Upper lobe of right lung (tissue), 1 donor: ENCODE measurements around the gene CACNA2D2. TPM values are rescaled to one million over a fixed set of nuclear protein-coding genes. Genes with fewer than 3 reads are reported as not detected.
A peak's percentile ranks its signal among the peaks of the same experiment; 100 is the strongest.

ENCODE experiments used
- ATAC-seq: fragments of 200-7000 bp; cut with Tn5 transposase; one replicate; pipeline ENCODE4 v1.9.1; 2020; ENCODE audit warnings: mild to moderate bottlenecking, moderate library complexity
- DNase-seq: peaks from one replicate; pipeline ENCODE4 v3.0.0-alpha.2; 2020
- H3K27ac ChIP-seq: fragments of 200-600 bp; one replicate; pipeline ENCODE4 v1.8.0; 2022
- H3K27me3 ChIP-seq: fragments of 200-600 bp; one replicate; pipeline ENCODE4 v1.8.0; 2022; ENCODE audit warnings: mild to moderate bottlenecking
- H3K36me3 ChIP-seq: fragments of 200-600 bp; one replicate; pipeline ENCODE4 v1.8.0; 2022
- H3K4me1 ChIP-seq: fragments of 200-600 bp; one replicate; pipeline ENCODE4 v1.8.0; 2022
- H3K4me3 ChIP-seq: fragments of 200-600 bp; one replicate; pipeline ENCODE4 v1.8.0; 2022; ENCODE audit warnings: mild to moderate bottlenecking
- H3K9me3 ChIP-seq: fragments of 200-600 bp; one replicate; pipeline ENCODE4 v1.8.0; 2022
- intact Hi-C: fragments of 100-400 bp; cut with DNase I; formaldehyde crosslinking; loops from one replicate; pipeline ENCODE4 v1.11.0; 2022
- total RNA-seq: library from RNA; stranded (reverse); fragmentation: NEBNext Ultra II Directional; extraction: Animal tissue kit (Norgen Biotek cat#: 25700); gene quantifications from one replicate; pipeline ENCODE4 v1.2.1, GENCODE V29; 2021
- TF ChIP-seq, protein P1 (sequence below): fragments of 200-600 bp; IDR thresholded peaks from one replicate; pipeline ENCODE4 v1.8.0; 2022; ENCODE audit warnings: antibody characterized with exemption
- donor health status: DM: no; HTN: yes; CAD: no; lungs with severe emphysema.

The CACNA2D2 gene
- total RNA-seq, 1 donor from 2014 or later = 119 TPM

DNA sequence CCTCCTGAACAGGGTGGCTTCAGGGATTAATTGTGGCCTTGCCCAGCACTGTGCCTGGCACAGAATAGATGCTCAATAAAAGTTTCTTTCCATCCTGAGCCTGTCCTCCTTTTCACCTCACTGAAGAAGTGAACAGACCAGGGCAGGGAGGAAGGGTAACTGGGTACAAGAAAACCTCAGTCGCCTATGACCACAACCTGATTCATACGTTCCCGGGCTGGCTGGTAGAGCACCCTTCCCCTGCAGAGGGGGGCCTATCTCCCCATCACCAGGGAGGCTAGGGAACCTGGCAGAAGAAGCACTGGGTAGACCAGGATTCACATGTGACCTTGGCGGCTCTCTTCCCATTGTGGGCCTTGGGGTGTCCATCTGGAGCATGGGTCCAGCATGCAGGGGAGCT, 27.8 kb upstream of the CACNA2D2 start:
- no peak for DNase-seq
- no peak overlapping the region for H3K27ac ChIP-seq
- no peak for ATAC-seq
- no peaks in the 10 kb centered on the region for H3K36me3 ChIP-seq
- no peaks in the 10 kb centered on the region for H3K4me1 ChIP-seq
- intact Hi-C loops = no loop called here
- H3K27me3 ChIP-seq = peaks cover 4% of the 10 kb centered on the region
- no peak overlapping the region for H3K4me3 ChIP-seq
- H3K9me3 ChIP-seq = no peaks in the 10 kb centered on the region
- TF ChIP-seq, protein P1, sequence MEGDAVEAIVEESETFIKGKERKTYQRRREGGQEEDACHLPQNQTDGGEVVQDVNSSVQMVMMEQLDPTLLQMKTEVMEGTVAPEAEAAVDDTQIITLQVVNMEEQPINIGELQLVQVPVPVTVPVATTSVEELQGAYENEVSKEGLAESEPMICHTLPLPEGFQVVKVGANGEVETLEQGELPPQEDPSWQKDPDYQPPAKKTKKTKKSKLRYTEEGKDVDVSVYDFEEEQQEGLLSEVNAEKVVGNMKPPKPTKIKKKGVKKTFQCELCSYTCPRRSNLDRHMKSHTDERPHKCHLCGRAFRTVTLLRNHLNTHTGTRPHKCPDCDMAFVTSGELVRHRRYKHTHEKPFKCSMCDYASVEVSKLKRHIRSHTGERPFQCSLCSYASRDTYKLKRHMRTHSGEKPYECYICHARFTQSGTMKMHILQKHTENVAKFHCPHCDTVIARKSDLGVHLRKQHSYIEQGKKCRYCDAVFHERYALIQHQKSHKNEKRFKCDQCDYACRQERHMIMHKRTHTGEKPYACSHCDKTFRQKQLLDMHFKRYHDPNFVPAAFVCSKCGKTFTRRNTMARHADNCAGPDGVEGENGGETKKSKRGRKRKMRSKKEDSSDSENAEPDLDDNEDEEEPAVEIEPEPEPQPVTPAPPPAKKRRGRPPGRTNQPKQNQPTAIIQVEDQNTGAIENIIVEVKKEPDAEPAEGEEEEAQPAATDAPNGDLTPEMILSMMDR = no peak

DNA sequence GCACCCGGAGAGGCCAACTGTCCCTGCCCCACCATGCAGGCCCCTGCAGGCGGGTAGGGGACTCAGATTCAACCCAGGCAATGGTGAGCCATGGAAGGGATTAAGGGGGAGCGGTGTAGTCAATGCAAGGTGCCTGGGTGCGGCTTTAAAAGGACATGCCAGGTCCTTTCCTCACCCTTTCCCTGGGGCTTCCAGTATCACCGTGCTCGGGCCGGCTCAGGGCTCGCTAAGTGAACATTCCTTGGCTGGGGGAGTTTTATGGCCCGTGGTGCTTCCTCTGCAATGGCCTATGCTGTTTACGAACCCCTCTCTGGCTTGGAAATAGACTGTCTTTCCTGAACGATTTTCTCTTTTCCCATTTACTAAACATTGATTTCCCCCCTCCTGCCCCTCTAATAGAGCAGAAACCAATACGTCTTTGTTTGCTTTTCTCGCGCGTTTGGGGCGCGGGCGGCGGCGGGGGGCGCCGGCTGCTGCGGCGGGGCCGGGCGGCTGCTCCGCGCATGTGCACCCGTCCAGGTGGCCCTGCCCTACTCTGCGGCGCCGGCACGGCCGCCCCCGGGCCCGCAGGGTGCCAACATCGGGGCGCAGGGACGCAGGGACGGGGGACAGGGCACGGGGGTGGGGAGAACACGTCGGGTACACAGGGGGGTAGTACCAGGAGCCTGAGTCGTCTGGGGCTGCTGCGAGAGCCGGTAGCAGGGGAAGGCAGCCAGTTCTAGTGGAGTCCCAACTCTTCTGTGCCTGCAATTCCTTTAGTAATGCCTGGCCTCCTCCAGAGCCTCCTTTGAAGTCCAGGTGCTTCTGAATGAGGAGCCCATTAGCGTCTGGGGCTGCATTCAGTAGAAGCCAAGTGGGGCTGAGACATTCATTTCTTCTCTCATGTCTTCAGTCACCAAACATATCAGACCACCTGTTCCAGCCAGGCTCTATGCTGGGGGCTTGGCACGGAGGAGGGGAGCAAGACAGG, 26.9 kb upstream of the CACNA2D2 start:
- no peaks in the 10 kb centered on the region for H3K36me3 ChIP-seq
- H3K4me1 ChIP-seq = no peaks in the 10 kb centered on the region
- intact Hi-C loops = no loop called here
- H3K4me3 ChIP-seq = no peak overlapping the region
- DNase-seq (no peak), ATAC-seq (no peak)
- H3K9me3 ChIP-seq = no peaks in the 10 kb centered on the region
- TF ChIP-seq, protein P1 = no peak
- no peak overlapping the region for H3K27ac ChIP-seq
- H3K27me3 ChIP-seq = peaks cover 4% of the 10 kb centered on the region

DNA sequence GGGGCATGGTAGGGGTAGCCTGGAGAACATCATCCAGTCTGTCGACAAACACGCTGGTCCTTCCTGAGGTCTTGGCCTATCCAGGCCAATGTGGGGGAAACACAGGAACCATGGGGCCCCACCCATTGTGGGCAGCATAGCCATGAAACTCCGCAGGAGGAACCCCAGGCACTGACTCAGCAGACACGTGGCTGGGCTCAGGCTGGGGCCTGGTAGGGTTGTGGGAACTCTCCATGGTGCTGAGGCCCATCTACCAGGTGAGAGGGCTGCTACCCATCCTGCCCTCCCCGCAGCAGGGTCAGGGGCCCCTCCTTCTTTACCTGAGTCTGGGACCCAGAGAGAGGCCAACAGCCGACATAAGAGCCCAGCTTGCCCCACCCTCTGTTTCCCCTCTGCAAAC, 22.6 kb upstream of the CACNA2D2 start:
- no peak overlapping the region for H3K4me3 ChIP-seq
- no peak overlapping the region for H3K27ac ChIP-seq
- ATAC-seq = peak; percentile 88
- no peaks in the 10 kb centered on the region for H3K9me3 ChIP-seq
- peaks cover 4% of the 10 kb centered on the region for H3K27me3 ChIP-seq
- no peaks in the 10 kb centered on the region for H3K36me3 ChIP-seq
- DNase-seq = peak; percentile 81
- intact Hi-C loops = no loop called here
- H3K4me1 ChIP-seq = no peaks in the 10 kb centered on the region
- TF ChIP-seq, protein P1 = no peak

DNA sequence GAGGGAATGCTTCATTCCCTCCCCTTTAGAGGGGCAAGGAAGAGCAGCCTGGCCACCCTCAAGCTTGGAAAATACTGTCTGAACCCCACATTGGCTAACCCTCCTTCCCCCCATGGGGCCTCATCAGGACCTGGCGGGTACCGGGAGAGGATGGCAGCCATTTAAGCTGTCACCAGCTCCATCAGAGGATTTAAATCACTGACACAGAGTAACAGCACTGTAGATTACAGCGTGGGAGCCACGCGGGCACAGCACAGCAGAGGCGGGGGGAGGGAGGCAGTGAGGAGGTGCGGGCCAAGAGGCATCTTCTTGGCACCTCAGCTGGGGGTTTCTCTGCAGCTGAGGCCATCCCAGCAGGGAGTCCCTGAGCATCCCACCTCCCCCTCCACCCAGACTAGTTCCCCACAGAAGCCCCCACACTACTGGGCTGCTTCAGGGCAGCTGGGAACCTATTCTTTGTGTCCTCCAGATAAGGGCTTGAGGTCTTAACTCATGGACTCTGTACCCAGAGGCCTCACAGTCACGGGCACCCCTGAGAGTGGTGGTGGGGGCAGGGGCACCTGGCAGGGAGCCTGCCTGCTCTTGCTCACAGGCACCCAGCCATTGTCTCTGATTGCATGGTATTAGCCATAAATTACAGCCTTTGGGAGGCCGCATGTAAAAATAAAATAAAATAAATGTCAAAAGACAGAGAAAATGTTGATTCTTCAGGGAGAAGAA, 21.9 kb upstream of the CACNA2D2 start:
- H3K4me1 ChIP-seq = no peaks in the 10 kb centered on the region

DNA sequence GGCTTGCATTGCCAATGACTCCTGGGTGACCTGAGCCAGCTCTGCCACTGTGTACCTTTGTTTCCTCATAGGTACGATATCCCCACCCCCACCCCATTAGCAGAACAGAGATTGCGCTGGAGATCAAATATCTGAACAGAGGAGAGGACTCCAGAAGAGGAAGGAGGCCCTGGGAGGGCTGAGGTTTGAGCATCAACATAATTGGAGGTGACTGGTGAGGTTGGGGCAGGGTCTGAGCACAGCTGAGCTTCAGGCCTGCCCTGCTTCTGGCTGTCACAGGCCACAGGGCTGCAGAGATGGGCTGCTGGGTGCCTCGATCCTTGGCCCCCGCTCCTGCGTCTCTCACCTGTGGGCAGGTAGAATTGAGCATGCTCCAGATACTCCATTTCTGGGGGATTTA, 21.3 kb upstream of the CACNA2D2 start:
- TF ChIP-seq, protein P1 = no peak
- Histone ChIP-seq H3K36me3 (no peaks in the 10 kb centered on the region), H3K27me3 (peaks cover under 1% of the 10 kb centered on the region), H3K9me3 (no peaks in the 10 kb centered on the region), H3K27ac (no peak overlapping the region), H3K4me1 (no peaks in the 10 kb centered on the region), H3K4me3 (no peak overlapping the region)
- DNase-seq = no peak
- intact Hi-C loops = no loop called here
- ATAC-seq = no peak

More for the DNA sequence above, 21.9 kb upstream of the CACNA2D2 start:
- H3K36me3 ChIP-seq = no peaks in the 10 kb centered on the region
- no peak for ATAC-seq
- no peak overlapping the region for H3K4me3 ChIP-seq
- TF ChIP-seq, protein P1 = no peak
- no peaks in the 10 kb centered on the region for H3K9me3 ChIP-seq
- H3K27ac ChIP-seq = no peak overlapping the region
- no peak for DNase-seq
- intact Hi-C loops = no loop called here
- H3K27me3 ChIP-seq = peaks cover 4% of the 10 kb centered on the region
